Esophagus muscularis mucosa (tissue), 3 donors: ENCODE measurements around the gene CSNK2A1.

Source experiments
- POLR2A ChIP-seq: fragments of 450-650 bp; IDR thresholded peaks from one replicate; pipeline ENCODE4 v1.6.1; 2017; ENCODE audit warnings: antibody characterized with exemption, moderate library complexity, mild to moderate bottlenecking, low read depth
- TF ChIP-seq, protein P1 (sequence below), 3 experiments: fragments of 200-600 bp in 2 of 3; fragments of 450-650 bp in 1 of 3; sonication (generic) in 2 of 3; IDR thresholded peaks; one replicate each; pipeline ENCODE4 v1.5.1; 2017 to 2019; ENCODE audit warnings: antibody characterized with exemption in 3 of 3, mild to moderate bottlenecking in 2 of 3, moderate library complexity in 1 of 3

- TF ChIP-seq POLR2A, result no peak
- TF ChIP-seq, protein P1, sequence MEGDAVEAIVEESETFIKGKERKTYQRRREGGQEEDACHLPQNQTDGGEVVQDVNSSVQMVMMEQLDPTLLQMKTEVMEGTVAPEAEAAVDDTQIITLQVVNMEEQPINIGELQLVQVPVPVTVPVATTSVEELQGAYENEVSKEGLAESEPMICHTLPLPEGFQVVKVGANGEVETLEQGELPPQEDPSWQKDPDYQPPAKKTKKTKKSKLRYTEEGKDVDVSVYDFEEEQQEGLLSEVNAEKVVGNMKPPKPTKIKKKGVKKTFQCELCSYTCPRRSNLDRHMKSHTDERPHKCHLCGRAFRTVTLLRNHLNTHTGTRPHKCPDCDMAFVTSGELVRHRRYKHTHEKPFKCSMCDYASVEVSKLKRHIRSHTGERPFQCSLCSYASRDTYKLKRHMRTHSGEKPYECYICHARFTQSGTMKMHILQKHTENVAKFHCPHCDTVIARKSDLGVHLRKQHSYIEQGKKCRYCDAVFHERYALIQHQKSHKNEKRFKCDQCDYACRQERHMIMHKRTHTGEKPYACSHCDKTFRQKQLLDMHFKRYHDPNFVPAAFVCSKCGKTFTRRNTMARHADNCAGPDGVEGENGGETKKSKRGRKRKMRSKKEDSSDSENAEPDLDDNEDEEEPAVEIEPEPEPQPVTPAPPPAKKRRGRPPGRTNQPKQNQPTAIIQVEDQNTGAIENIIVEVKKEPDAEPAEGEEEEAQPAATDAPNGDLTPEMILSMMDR (IDR thresholded peaks at IDR 0.05), result no peak
These were observed 12.0 kb downstream of the CSNK2A1 start for GRCh38 chr20:531608-532007.
